NCI-H1417 (cell line): Measurements from ENCODE around the gene RIMBP2.
A peak's percentile ranks its signal among the peaks of the same experiment; 100 is the strongest.

Experiments used
- DNase-seq, 3 experiments: peaks; one replicate each; lab custom pipeline; 2025; lab: John Stamatoyannopoulos, UW

The RIMBP2 gene

DNA sequence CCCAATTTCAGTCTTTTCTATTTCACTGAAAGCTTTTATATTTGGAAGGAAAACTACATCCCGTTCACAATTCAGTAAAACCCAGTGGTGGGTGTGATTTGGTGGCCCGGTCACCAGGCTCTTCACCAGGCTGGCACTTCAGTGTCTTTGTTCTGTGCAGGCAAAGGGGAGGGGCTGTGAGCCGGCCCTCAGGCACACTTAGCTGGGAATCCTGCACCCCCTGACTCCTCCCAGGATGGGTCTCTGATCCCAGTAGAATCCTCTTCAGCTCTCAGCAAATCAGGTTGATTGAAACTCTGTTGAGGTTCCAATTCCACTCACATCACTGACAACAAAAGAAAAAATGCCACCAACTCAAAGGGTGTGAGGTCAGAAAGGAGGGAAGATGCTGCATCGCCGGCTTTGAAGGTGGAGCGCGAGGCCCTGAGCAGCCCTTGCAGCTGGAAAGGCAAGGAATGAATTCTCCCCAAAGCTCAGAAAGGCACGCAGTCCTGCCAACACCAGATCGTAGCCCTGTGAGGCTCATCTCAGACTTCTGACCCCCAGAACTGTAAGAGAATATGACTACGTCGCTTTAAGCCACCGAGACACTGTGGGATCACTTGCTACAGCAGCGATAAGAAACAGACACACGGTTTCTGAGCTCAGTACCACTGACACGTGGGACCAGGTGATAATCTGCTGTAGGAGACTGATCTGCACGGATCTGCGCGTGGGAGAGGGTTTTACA is 211.8 kb downstream of the RIMBP2 start:
- DNase-seq, result peak in 2 of 3 experiments; percentile 29 to 34

DNA sequence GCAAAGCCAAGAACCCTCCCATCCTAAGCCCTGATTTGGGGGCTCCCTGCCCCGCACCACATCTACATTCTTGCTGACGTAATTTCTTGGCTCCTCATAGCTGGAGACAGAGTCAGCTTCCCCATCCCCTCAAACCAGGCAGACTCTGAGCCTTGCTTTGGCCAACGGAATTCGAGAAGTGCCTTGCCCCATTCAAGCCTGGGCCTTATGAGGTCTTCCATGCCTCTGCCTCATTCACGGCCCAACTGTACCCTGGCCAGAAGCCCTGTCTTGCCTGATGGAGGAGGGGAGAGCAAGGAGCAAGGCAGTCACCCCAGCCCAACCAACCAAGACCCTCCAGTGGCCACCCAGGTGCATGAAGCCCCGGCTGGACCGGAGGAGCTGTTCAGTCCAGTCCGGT is 214.3 kb downstream of the RIMBP2 start:
- no peak for DNase-seq

DNA sequence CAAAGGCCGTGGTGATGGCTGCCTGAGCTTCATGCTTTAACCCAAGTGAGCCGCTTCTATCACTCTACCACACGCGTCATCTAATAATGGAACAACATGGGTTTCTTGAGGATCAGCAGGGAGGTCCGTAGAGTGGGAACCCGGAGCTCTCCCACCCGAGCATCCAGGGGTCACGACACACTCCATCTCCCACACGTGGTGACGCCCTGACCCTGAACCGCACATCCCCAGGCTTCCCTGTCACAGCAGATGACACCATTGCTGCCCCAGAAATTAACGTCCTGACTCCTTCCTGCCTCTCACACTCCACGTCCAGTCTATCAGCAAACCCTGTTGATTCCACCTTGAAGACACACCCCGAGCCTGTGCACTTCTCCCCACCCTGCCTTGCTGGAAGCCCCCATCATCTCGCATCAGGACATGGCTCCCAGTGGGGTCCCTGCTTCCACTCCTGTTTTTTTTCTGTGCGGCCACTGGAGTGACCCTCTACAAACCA is 215.2 kb downstream of the RIMBP2 start:
- no peak for DNase-seq

DNA sequence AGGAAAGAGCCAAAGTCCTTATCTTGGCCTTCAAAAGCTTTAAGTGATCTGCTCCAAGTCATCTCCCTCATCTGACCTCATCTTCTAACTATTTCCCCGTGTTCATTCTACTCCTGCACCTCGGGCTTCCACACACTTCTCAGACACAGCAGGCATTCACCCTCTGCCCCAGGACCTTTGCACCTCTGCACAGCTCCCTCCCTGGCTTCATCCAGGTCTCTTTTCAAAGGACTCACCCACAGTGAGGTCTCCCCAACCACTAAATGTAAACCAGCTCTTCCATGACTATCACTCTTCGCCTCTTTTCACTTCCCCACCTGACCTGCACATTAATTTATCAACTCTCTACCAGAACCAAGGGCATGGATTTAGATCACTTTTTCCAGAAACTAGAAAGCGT is 216.6 kb downstream of the RIMBP2 start:
- no peak for DNase-seq

DNA sequence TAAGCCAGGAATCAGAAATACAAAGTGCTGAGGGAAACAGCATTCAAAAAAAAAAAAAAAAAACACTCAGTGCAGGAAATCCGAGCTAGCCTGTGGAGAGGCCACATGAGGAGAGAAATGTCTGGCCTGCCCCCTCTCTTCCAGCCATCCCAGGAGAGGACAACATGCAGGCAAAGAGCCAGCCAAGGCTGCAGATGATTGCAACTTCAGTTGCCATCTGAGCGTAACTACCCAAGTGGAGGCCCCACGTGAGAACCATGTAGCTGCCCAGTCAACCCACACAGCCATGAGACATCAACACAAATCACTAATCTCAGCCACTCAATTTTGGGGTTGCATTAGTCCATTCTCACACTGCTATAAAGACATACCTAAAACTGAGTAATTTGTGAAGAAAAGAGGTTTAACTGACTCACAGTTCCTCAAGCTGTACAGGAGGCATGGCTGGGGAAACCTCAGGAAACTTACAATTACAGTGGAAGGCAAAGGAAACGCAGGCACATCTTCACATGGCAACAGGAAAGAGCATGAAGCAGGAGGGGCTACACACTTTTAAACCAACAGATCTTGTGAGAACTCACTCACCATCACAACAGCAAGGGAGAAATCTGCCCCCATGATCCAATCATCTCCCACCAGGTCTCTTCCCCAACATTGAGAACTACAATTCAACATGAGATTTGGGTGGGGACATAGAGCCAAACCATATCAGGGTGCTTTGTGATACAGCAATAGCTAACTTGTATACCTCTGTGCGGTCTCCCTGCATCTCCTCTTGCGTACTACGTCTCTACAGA is 217.3 kb downstream of the RIMBP2 start:
- DNase-seq, result peak in 1 of 3 experiments; percentile 91

DNA sequence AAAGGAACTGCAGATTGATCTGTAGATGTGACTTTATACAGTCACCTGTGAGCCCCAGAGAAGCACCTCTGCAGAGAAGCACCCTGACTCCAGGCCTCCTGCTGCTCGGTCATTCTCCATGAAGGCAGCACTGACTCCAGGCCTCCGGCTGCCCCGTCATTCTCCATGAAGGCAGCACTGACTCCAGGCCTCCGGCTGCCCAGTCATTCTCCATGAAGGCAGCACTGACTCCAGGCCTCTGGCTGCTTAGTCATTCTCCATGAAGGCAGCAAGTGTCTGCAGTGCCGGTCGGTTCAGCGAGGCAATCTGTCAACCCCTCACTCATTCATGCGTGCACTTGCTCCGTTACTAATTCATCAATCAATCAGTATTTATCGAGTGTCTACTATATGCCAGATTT is 218.1 kb downstream of the RIMBP2 start:
- no peak for DNase-seq

DNA sequence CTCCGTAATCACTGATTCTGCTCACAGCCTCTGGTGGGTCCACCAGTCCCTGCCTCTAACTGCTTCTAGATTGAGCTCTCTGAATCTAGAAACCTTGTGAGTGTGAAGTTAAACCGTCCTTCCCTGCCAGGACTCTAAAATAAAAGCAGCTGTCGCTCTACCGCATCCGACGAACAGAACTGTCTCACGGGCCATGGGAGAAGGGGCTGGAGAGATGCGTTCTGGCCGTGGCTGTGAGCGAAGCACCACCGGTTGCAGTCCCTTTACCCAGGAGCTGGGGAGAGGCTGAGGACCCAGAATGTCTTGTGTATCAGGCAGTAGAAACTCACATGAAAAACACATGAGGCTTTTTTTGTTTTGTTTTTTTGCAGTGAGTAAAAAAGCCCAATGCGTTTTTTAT is 218.8 kb downstream of the RIMBP2 start:
- DNase-seq, result no peak

DNA sequence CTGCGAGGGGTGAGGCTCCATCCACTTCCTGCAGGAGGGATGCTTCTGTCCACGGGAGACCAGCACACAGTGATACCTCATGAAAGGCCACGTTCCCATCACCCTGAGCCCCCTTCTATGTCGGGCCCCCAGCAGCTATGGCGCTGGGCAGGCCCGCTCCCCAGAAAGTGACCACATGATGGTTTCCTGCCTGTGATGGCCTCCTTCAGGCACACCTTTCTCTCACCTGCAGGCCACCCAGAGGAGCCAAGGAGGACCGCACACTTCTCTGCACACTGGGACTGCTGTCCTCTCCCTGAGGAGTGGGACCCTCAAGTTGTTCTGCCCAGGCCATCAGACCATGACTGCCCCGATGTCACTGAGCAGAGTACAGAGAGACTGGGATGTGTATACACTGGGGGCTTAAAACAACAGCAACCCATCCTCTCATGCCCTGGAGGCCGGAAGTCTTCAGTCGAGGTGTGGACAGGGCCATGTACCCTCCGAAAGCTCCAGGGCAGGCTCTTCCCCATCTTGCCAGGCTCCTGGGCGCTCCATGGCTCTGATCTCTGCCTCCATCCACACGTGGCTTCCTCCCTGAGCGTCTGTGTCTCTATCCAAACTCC is 219.5 kb downstream of the RIMBP2 start:
- DNase-seq, result no peak

DNA sequence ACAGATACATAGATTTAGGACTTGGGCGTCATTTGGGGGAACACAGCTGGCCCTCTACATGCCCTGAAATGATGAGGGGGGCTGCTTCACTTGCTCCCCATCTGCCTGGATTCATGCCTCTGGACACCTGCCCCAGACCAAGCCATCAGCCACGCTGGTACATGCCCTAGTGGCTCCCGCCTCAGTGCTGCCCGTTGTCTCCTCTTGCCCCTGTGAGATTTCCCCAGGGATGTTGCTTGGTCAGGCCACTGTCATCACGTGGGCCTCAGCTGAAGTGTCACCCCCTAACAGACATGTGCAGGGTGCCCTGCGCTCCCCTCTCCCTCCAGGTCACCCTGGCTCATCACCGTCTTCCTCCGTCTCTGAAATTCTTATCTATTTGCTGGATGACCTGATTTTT is 220.9 kb downstream of the RIMBP2 start:
- no peak for DNase-seq

DNA sequence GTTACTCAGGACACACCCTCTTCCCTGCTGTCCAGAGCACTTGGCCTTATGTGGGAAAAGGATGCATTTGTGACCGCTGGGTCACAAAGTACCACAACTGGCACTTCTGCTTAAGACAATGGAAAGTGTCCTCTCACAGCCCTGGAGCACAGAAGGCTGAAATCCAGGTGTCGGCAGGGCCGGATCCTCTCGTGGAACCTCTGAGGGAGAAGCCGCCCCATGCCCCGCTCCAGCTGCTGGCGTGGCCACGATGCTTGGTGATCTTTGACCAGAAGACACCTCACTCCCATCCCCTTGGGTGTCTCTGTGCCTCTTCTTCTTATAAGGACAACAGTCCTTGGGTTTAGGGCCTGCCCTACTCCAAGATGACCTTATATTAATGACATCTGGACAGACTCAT is 221.4 kb downstream of the RIMBP2 start:
- DNase-seq, result no peak

DNA sequence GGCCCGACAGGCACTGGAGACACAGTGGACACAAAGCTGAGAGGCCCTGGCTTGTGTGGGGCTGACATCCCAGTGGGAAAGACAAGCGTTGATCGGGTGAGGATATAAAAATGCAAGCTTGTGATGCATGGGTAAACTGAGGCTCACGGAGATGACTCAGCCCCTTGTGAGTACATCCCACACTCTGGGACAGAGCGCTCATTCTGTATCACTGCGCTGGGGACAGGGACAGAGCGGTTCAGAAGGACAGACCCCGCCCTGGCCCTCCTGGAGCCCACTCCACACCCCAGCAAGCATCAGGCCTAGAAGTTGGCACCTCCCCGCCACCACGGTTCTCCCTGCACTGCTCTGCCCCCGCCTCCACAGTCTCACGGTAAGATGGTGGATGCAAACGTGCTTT is 222.1 kb downstream of the RIMBP2 start:
- no peak for DNase-seq

DNA sequence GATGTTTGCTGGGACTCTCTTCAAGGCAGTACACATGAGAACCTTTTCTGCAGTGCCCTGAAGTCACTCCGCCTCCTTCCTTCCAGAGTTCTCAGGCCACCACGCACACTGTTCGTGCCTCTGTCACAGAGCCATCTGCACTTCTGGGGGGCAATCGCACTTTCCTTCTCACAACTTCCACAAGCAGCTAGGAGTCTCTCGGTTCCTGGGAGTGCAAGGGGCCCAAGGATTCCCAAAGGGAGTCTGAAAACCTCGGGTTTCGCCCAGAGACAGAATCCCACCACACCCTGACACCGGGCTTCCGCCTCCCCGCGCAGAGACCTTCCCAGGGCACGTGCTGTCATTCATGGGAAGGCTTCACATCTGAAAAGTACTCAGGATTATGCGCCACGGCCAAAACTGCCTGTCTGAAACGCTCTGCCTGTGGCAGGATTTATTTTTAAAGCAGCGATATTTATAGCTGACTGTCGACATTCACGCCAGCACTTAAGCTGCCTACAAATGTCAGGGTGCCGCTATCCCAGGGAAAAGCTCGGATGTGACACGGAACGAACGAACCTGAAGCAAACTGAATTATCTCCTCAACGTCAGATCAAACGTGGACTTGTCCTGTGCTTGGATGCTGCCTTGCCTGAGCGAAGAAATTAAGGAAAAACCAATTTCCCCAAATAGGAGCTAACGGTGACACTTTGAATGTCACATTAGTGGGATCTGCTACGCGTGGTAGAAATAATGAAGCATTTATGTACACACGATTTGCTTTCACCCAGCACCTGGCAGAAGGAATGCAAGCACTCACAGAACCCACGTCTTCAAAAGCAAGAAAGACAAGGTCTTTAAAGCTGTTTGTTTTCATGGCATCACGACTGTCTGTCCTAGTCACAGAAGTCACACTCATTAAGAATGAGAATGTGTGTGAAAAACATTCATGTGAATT is 224.4 kb downstream of the RIMBP2 start:
- DNase-seq, result no peak

DNA sequence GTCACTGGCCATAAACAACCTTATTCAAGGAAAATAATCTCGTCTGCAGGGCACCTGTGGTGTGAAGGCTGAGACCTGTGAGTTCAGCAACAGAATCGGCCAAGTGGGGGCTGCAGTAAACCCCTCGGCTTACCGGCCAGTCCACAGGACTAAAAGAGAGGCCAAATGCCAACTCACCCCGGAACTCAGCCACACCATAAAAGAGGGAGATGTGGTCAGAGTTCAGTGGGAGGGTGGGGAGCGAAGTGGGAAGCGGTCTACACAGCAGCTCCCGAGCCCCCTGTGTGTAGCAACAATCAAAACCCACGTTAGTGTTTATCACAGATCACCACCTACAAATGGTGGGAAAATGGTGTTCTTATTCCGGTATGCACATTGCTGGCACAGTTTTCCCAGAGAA is 225.4 kb downstream of the RIMBP2 start:
- no peak for DNase-seq

DNA sequence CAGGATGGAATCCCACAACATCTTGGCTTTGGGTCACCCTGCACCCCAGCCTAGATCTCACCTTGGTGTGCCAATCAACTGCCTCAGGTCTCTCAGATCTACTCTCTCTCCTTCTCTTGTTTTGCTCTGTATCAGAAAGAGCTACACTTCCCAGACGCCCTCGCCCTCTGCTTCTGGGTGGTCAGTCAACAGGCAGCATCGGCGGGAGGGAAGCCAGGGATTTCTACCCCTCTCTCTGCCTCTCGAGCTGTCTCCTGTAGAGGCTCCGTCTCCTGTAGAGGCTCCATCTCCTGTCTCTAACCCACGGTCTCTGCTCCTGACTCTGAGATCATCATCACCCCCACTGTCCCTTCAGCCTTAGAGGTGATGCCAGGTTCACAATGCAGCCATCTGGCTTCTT is 226.8 kb downstream of the RIMBP2 start:
- no peak for DNase-seq

DNA sequence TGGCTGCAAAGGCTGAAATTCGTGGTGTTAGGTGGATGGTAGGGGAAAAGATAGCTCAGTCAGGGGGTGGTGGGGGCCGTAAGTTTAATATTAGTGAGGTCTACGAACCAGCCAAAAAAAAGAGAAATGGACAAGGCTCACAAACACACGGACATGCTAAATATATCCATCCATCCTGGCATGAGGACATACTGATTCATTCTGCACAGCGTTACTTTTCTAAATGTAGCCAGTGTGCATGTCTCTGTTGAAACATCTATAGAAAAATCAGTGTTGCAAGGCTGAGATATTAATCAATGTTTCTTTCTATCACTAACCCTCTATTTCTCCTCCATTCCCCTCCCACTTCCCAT is 227.8 kb downstream of the RIMBP2 start:
- DNase-seq, result no peak

DNA sequence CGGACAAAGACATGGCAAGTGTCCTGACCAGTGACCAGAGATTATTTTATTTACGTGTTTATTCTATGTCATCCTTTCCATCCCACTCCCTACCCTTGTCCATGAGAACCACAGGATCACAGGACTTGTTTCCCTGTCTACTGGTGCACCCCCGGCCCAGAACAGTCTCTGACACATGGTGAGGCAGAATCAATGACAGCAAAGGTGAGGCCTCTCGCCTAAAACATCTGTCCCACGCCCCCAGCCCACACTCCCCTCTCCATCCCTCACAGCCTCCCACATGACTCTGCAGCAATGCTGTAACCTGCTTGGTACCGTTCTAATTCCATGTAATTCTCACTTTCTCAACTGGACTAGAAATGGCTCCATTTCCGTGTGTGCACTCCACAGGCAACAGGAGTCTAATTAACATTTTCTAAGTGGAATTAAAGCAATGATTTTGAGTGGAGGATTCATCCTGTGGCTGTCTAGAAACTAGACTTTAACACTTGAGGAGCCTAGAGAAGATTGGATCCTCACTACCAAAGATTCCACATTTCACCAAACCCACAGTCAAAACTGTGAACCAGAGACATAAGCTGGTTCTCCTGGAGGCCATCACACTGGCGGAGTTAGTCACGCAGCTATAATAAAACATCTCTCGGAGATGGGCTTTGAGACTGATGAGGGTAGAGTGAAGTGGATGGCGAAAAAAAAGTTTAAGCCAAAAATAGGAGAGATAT is 228.3 kb downstream of the RIMBP2 start:
- DNase-seq, result no peak

DNA sequence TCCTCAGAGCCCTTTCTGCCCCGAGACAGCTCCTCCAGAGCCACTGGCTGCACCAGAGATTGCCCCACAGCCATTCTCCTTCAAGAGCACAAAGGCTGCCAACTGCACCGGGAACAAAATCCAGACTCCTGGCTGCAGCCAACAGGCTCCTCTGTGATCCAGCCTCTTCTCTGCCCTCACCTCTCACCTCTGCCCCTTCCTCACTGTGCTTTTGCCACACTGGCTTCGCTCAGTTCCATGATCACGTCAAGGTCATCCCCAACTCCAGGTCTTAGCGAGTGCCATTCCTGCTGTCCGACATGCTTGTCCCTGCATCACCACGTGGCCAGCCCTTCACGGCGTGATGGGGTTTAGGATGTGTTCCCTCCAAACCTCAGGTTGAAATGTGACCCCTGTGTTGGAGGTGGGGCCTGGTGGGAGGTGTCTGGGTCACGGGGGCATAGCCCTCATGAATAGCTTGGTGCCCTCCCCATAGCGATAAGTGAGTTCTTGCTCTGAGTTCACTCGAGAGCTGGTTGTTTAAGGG is 229.1 kb downstream of the RIMBP2 start:
- no peak for DNase-seq

DNA sequence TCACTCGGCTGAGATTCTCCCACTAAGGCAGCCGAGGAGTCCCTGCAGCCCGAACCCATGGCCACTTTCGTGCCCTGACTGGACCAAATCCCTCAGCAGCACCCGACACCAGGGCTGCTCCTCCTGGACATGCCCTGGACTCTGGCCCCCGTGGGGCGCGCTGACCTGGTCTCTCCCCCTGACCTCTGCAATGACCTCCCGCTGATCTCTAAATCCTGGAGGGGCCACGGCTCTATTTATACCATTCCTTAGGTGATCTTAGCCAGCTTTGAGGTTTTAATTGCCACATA is 230.0 kb downstream of the RIMBP2 start:
- DNase-seq, result no peak

DNA sequence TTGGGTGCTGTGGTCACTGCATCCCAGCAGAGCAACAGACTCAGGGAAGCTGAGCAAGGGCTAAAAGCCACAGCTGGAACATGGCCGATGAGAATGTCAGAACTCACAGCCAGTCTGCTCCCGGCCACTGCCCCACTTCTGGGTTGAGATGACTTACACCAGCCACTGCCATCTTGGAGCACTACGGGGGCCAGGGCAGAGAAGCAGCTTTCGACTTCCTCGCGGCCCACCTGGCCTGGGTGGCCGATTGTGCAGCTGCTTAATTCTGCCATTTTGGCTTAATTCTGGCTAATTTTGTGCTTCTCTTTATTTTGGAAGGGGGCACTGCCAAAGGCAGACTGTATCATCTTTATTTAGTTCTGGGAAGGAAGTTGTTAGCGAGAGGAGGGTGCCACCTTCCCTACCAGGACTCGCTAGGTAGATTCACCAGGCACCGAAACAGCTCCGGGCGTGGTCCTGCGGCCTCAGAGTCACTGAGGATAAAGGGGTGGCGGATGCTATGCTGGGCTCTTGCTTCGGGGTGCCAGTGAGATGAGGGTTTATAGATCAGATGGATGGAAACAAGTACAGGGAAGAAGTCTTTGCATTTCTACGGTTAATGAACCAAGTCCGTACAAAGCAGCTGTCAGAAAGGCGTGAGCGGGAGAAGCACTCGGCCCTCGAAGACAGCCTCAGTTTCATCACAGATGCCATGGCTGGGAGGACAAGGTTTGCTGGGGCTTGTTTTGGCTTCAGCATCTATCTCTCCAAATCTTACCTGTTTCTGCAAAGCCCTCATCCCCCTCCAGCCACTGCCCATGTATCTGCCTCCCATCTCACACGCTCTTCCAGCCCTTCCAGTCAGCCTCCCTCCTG is 230.6 kb downstream of the RIMBP2 start:
- DNase-seq, result no peak

DNA sequence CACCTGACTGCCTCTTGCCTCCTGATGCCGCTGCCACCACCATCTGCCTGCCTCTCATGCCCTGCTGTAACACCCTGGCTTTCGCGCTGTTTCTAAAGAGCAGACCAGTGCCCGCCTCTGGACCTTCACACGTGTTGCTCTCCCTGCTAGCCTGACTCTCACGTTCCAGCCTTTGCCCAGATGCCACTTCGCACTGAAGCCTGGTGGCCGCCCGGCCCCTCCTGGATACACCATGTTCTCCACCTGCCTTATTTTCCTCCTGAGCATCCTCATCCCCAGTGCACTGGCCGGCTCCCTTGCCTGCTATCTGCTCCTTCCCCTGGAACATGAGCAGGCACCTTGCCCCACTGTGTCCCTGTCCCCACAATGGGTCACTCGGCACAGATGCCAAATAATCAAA is 231.9 kb downstream of the RIMBP2 start:
- DNase-seq, result no peak
